Stimulated activated CD4-positive, alpha-beta T cell treated with anti-CD3 and anti-CD28 coated beads, Interleukin-1b, Interleukin-23, amount 100 ng/mL, for 48 hours (primary cell): ENCODE measurements around the gene PTAFR.

Experiments
- DNase-seq: peaks from one replicate; pipeline ENCODE4 v3.0.0-alpha.2; 2020

PTAFR gene

GRCh38 chr1:28176492-28177470 is at the start of gene PTAFR:
PTAFR (minus strand) TSS chr1:28176690; CDS start chr1:28151021, 25,669 bp downstream.
- no peak for DNase-seq

- DNase-seq = no peak
Measured at GRCh38 chr1:28213315-28213714, 36.8 kb upstream of the PTAFR start.

GRCh38 chr1:28209700-28210099 is 33.2 kb upstream of the PTAFR start:
- no peak for DNase-seq

- peak; percentile 46 for DNase-seq
Measured at GRCh38 chr1:28208818-28209441, 32.4 kb upstream of the PTAFR start.

GRCh38 chr1:28205243-28205642 is 28.8 kb upstream of the PTAFR start:
- DNase-seq = no peak

GRCh38 chr1:28200234-28200873 is 23.9 kb upstream of the PTAFR start:
- no peak for DNase-seq

GRCh38 chr1:28199328-28200233 is 23.1 kb upstream of the PTAFR start:
- peak; percentile 69 for DNase-seq

- no peak for DNase-seq
Measured at GRCh38 chr1:28197682-28198415, 21.4 kb upstream of the PTAFR start.

- no peak for DNase-seq
Measured at GRCh38 chr1:28196330-28196729, 19.8 kb upstream of the PTAFR start.

GRCh38 chr1:28195780-28196179 is 19.3 kb upstream of the PTAFR start:
- DNase-seq = no peak

GRCh38 chr1:28194326-28195035 is 18.0 kb upstream of the PTAFR start:
- DNase-seq = no peak

- no peak for DNase-seq
Measured at GRCh38 chr1:28193701-28194161, 17.2 kb upstream of the PTAFR start.

- DNase-seq = no peak
Measured at GRCh38 chr1:28190996-28191645, 14.6 kb upstream of the PTAFR start.

GRCh38 chr1:28190337-28190979 is 14.0 kb upstream of the PTAFR start:
- no peak for DNase-seq

- DNase-seq = no peak
Measured at GRCh38 chr1:28185071-28185470, 8.6 kb upstream of the PTAFR start.

- DNase-seq = no peak
Measured at GRCh38 chr1:28180306-28181305, 4.1 kb upstream of the PTAFR start.

- DNase-seq = no peak
Measured at GRCh38 chr1:28178690-28179485, 2.4 kb upstream of the PTAFR start.
